Prostate gland (tissue), 2 donors: ENCODE results near the gene FAM131B.
"Not testable (repeated sequence)": the region's sequence is repeated elsewhere in the genome, so short reads cannot be mapped to it uniquely, and the experiment has no call there.

Source experiments
- POLR2A ChIP-seq: fragments of 450-650 bp; IDR thresholded peaks from one replicate; pipeline ENCODE4 v1.6.1; 2016; ENCODE audit warnings: antibody characterized with exemption, mild to moderate bottlenecking
- POLR2AphosphoS5 ChIP-seq: sonication (generic); formaldehyde crosslinking; IDR thresholded peaks from one replicate; pipeline ENCODE4 v1.6.1; 2017; ENCODE audit warnings: antibody characterized with exemption
- TF ChIP-seq, protein P1 (sequence below), 4 experiments: fragments of 200-600 bp in 2 of 4; fragments of 450-650 bp in 2 of 4; sonication (generic) in 2 of 4; IDR thresholded peaks; 1 replicate in 3 of 4; 2 replicates in 1 of 4; pipeline ENCODE4 v1.5.1; 2016 to 2019; ENCODE audit warnings: antibody characterized with exemption in 4 of 4, mild to moderate bottlenecking in 2 of 4, moderate library complexity in 2 of 4

GRCh38 chr7:143402233-143402632 lies 39.7 kb upstream of the FAM131B start:
- TF ChIP-seq POLR2A, POLR2AphosphoS5: not testable (repeated sequence)
- TF ChIP-seq, protein P1, sequence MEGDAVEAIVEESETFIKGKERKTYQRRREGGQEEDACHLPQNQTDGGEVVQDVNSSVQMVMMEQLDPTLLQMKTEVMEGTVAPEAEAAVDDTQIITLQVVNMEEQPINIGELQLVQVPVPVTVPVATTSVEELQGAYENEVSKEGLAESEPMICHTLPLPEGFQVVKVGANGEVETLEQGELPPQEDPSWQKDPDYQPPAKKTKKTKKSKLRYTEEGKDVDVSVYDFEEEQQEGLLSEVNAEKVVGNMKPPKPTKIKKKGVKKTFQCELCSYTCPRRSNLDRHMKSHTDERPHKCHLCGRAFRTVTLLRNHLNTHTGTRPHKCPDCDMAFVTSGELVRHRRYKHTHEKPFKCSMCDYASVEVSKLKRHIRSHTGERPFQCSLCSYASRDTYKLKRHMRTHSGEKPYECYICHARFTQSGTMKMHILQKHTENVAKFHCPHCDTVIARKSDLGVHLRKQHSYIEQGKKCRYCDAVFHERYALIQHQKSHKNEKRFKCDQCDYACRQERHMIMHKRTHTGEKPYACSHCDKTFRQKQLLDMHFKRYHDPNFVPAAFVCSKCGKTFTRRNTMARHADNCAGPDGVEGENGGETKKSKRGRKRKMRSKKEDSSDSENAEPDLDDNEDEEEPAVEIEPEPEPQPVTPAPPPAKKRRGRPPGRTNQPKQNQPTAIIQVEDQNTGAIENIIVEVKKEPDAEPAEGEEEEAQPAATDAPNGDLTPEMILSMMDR (IDR thresholded peaks at IDR 0.05): not testable (repeated sequence)
